K562 (cell line): ENCODE measurements around the gene HSPA1B. TPM values are rescaled to one million over a fixed set of nuclear protein-coding genes. Genes with fewer than 3 reads are reported as not detected.

ENCODE experiments used
- ATF6 ChIP-seq: sonication (generic); formaldehyde crosslinking; IDR thresholded peaks from 2 replicates; pipeline ENCODE4 v1.4.0; 2020; ENCODE audit warnings: mild to moderate bottlenecking, missing genetic modification reagents
- C11orf30 ChIP-seq: fragments of 450-650 bp; IDR thresholded peaks from 2 replicates; pipeline ENCODE4 v1.6.1; 2016; ENCODE audit warnings: low read depth, mild to moderate bottlenecking
- CTBP1 ChIP-seq: fragments of 450-650 bp; IDR thresholded peaks from 2 replicates; pipeline ENCODE4 v1.6.1; 2016; ENCODE audit warnings: borderline replicate concordance
- MTA3 ChIP-seq: fragments of 450-650 bp; formaldehyde crosslinking; IDR thresholded peaks from 2 replicates; pipeline ENCODE4 v1.6.1; 2017; ENCODE audit warnings: mild to moderate bottlenecking, borderline replicate concordance
- TEAD2 ChIP-seq: fragments of 450-650 bp; IDR thresholded peaks from 2 replicates; pipeline ENCODE4 v1.6.1; 2016; ENCODE audit warnings: missing genetic modification characterization, control low read depth, missing compliant biosample characterization
- USF1 ChIP-seq: sonication (generic); formaldehyde crosslinking; IDR thresholded peaks from 2 replicates; pipeline ENCODE4 v1.9.0; 2022; ENCODE audit warnings: mild to moderate bottlenecking, missing genetic modification reagents
- VEZF1 ChIP-seq: fragments of 200-800 bp; sonication (Bioruptor generic); IDR thresholded peaks from 2 replicates; pipeline ENCODE4 v1.6.1; 2017; ENCODE audit warnings: missing genetic modification characterization, missing compliant biosample characterization
- ZBTB40 ChIP-seq, 2 experiments: fragments of 450-650 bp in 1 of 2; sonication (generic) in 1 of 2; formaldehyde crosslinking in 1 of 2; IDR thresholded peaks; 2 replicates each; pipeline versions ENCODE4 v1.7.1 to v1.9.0; 2016 to 2022; ENCODE audit warnings: inconsistent platforms in 1 of 2, mild to moderate bottlenecking in 1 of 2, missing genetic modification reagents in 1 of 2
- ZEB2 ChIP-seq: fragments of 450-650 bp; IDR thresholded peaks from 2 replicates; pipeline ENCODE4 v1.6.1; 2016
- ZNF274 ChIP-seq: IDR thresholded peaks from 2 replicates; pipeline ENCODE4 v1.6.1; 2011; ENCODE audit warnings: low read depth, mild to moderate bottlenecking, low read length, moderate library complexity, borderline replicate concordance
- ZNF639 ChIP-seq, 2 experiments: fragments of 200-800 bp in 1 of 2; sonication (Bioruptor generic) in 1 of 2; sonication (generic) in 1 of 2; formaldehyde crosslinking in 1 of 2; IDR thresholded peaks in 1 of 2; conservative IDR thresholded peaks in 1 of 2; 2 replicates each; pipeline versions ENCODE4 v1.5.0 to v1.6.1; 2016 to 2020; ENCODE audit warnings: missing compliant biosample characterization in 1 of 2, missing genetic modification characterization in 1 of 2, missing genetic modification reagents in 1 of 2
- polyA plus RNA-seq, 8 experiments: library from polyadenylated mRNA; depleted of rRNA in 4 of 8; stranded (reverse) in 5 of 8; unstranded in 3 of 8; fragments of >200 nt; fragmentation: Nextera tagmentation in 2 of 8; fragmentation: Illumina TruSeq in 1 of 8; extraction: Ambion mirVana in 2 of 8; extraction: Trizol in 1 of 8; gene quantifications; 2 replicates each; pipeline versions ENCODE4 v1.2.1 to v1.2.3, GENCODE V29; 2011 to 2014; ENCODE audit warnings: inconsistent platforms in 1 of 8, missing spikeins in 1 of 8
- total RNA-seq, 7 experiments: library from RNA; depleted of rRNA in 6 of 7; stranded (reverse); fragments of >200 nt in 6 of 7; fragmentation: Illumina TruSeq in 2 of 7; extraction: Trizol in 2 of 7; gene quantifications; 2 replicates each; pipeline versions ENCODE4 v1.2.1 to v1.2.3, GENCODE V29; 2011 to 2021; ENCODE audit warnings: low replicate concordance in 1 of 7

Gene HSPA1B
- total and polyA plus RNA-seq, 9 of the 15 experiments (the other 6 are each of a cell fraction or from before 2014, with no cell fraction given): 0.27 to 227 (median 51.2) TPM

- TF ChIP-seq ZNF639 (CRISPR knock-in tag; conservative IDR thresholded peaks at IDR 0.05 in 1 of 2, IDR thresholded peaks at IDR 0.05 in 1 of 2) (0 out of 4 replicates have a peak, but pooled peaks of 1 of the 2 experiments have one; percentile 30), C11orf30 (no peak), ATF6 (CRISPR knock-in tag) (peak; percentile 49; the same call in 1 of the 2 replicates), ZNF274 (no peak), USF1 (CRISPR knock-in tag) (0 out of 2 replicates have a peak, but pooled peaks have one; percentile 46), TEAD2 (0 out of 2 replicates have a peak, but pooled peaks have one; percentile 25), VEZF1 (0 out of 2 replicates have a peak, but pooled peaks have one; percentile 37), CTBP1 (peak; percentile 89), ZEB2 (peak; percentile 94), ZBTB40 (IDR thresholded peaks at IDR 0.05) (peak; percentile 36; the same call in 1 of the 2 replicates), ZBTB40 (CRISPR knock-in tag; IDR thresholded peaks at IDR 0.05) (no peak), MTA3 (peak; percentile 35; the same call in 1 of the 2 replicates)
These were observed 33.2 kb upstream of the HSPA1B start (continued) for GRCh38 chr6:31794294-31794865.
